Duodenal mucosa (tissue), 2 donors: ENCODE data around the gene KIAA0232.

Experiments
- H3K27ac ChIP-seq: one replicate; pipeline ENCODE4 v1.7.0; 2013; ENCODE audit warnings: low read depth, low read length
- H3K27me3 ChIP-seq, 2 donors: one replicate each; pipeline ENCODE4 v1.7.0; 2013; ENCODE audit warnings: low read length in 2 of 2, control low read depth in 1 of 2; ENCODE audit not compliant: insufficient read depth in 2 of 2, control insufficient read depth in 1 of 2
- H3K36me3 ChIP-seq, 2 donors: one replicate each; pipeline ENCODE4 v1.7.0; 2013; ENCODE audit warnings: low read length in 2 of 2, control low read depth in 1 of 2; ENCODE audit not compliant: insufficient read depth in 2 of 2, control insufficient read depth in 1 of 2
- H3K4me1 ChIP-seq, 2 donors: one replicate each; pipeline ENCODE4 v1.7.0; 2013; ENCODE audit warnings: low read length in 2 of 2, control low read depth in 1 of 2; ENCODE audit not compliant: insufficient read depth in 2 of 2, control insufficient read depth in 1 of 2
- H3K4me3 ChIP-seq, 2 donors: one replicate each; pipeline ENCODE4 v1.7.0; 2013; ENCODE audit warnings: low read length in 2 of 2, low read depth in 1 of 2
- H3K9ac ChIP-seq, 2 donors: one replicate each; pipeline ENCODE4 v1.7.0; 2013; ENCODE audit warnings: low read length in 2 of 2, low read depth in 1 of 2
- H3K9me3 ChIP-seq, 2 donors: one replicate each; pipeline ENCODE4 v1.7.0; 2013; ENCODE audit warnings: low read length in 2 of 2, control low read depth in 1 of 2; ENCODE audit not compliant: control insufficient read depth in 1 of 2

Gene KIAA0232

DNA sequence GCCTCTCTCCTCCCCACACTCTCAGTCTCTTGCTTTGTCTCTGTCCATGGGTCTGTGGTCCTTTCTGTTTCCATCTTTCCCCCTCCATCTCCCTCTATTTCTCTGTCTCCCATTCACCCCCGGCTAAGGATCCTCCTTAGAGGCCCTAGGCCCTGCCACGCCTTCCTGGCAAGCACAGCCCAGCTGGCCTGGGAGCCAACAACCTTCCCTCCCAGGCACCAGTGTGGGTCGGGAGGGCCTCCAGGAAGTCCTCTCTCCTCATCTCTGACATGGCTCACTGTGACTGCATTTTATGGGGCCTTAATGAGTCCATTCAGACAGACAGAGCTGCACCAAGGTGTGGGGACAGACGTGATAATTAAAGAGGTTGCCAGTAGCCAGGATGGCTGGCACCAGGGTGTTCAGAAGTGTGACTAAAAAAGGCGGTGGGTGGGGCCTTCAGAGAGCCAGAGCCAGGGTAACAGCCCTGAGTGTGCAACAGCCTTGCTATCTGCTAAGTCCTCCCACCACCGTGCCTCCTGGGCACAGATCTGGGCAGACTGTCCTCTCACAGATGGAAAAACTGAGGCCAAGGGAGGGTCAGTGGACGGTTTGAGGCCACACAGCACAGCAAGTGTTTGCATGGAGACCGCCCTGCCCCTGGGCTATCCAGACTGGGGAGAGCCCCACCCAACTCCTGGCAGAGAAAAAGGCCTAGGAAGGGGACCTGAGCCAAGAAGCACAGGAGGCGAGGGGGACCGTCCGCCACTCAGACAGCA lies 35.1 kb upstream of the KIAA0232 start:
- H3K27me3 ChIP-seq, result no peaks in the 10 kb centered on the region
- no peaks in the 10 kb centered on the region for H3K36me3 ChIP-seq
- H3K9me3 ChIP-seq, result no peaks in the 10 kb centered on the region
- peaks cover 52 to 58% of the 10 kb centered on the region in 2 donors for H3K4me1 ChIP-seq
- peak overlapping the region; percentile 48 to 57 for H3K9ac ChIP-seq
- H3K27ac ChIP-seq, result peak overlapping the region; percentile 76
- H3K4me3 ChIP-seq, result peak overlapping the region in 1 of 2 donors; percentile 20

DNA sequence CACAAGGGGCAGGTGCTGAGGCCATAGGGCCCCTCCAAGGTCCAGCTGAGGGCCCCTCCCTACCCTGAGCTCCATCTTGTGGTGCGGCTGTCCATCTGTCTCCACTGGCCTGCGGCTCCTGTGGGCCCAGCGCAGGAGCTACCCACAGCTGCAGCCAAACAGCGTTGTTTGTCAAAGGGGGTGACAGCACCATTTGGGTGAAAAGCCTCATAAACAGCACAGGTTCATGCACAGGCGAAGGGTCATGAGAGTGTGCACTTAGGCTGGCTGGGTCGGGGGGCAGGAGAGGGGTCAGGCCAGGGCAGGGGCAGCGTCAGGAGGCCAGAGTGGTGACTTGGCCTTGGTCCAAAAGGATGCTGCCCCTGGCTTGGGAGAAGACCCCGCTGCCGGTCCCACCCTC lies 34.2 kb upstream of the KIAA0232 start:
- Histone ChIP-seq H3K9me3 (no peaks in the 10 kb centered on the region), H3K27me3 (no peaks in the 10 kb centered on the region), H3K36me3 (no peaks in the 10 kb centered on the region), H3K27ac (peak overlapping the region; percentile 76), H3K9ac (peak overlapping the region; percentile 48 to 57), H3K4me3 (peak overlapping the region in 1 of 2 donors; percentile 20), H3K4me1 (peaks cover 58 to 66% of the 10 kb centered on the region in 2 donors)

DNA sequence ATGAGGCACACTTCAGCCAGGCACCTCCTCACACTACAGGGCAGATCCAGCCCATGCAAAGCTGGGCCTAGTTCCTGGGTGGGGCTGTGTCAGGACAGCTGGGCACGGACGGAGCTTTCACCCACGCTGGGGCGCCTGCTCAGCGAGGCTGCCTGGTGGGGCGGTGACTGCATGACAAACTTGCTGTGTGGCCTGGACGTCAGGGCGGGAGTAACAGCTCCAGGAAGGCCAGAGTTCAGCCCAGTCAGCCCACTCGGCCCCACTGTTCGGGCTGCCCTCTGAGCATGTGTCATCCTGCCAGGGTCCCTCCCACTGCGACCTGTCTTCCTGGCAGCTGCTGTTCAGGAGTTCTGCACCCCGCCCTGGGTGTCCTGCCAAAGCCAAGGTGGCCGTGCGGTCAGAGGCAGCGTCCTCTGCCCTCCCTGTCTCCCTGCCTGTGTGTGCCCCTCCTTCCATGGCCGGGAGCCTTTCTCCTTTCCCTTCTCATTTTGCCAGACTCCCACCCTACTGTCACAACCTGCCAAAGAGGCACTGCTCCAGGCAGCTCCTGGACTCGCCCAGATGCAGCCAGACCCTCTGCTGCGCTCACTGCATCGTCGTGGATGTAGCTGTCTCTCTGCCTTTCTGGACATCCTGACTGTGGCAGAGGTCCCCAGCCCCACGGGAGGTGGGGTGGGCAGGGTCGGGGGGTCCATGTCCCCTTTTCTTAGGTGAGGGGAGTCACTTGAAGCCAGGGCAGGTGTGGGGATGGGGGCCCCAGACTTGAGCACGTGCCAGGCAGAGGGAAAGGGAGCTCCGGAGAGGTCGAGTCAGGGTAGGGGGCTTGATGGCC lies 33.0 kb upstream of the KIAA0232 start:
- no peaks in the 10 kb centered on the region for H3K36me3 ChIP-seq
- H3K4me1 ChIP-seq, result peaks cover 59 to 67% of the 10 kb centered on the region in 2 donors
- no peaks in the 10 kb centered on the region for H3K9me3 ChIP-seq
- H3K9ac ChIP-seq, result peak overlapping the region; percentile 55 to 77
- no peaks in the 10 kb centered on the region for H3K27me3 ChIP-seq
- H3K27ac ChIP-seq, result peak overlapping the region; percentile 82
- H3K4me3 ChIP-seq, result peak overlapping the region; percentile 48 to 49

GRCh38 chr4:6750286-6751221 lies 32.0 kb upstream of the KIAA0232 start:
- Histone ChIP-seq H3K9ac (peak overlapping the region; percentile 55 to 77), H3K27ac (no peak overlapping the region), H3K27me3 (no peaks in the 10 kb centered on the region), H3K4me1 (peaks cover 59 to 67% of the 10 kb centered on the region in 2 donors), H3K9me3 (no peaks in the 10 kb centered on the region), H3K36me3 (no peaks in the 10 kb centered on the region), H3K4me3 (no peak overlapping the region)

DNA sequence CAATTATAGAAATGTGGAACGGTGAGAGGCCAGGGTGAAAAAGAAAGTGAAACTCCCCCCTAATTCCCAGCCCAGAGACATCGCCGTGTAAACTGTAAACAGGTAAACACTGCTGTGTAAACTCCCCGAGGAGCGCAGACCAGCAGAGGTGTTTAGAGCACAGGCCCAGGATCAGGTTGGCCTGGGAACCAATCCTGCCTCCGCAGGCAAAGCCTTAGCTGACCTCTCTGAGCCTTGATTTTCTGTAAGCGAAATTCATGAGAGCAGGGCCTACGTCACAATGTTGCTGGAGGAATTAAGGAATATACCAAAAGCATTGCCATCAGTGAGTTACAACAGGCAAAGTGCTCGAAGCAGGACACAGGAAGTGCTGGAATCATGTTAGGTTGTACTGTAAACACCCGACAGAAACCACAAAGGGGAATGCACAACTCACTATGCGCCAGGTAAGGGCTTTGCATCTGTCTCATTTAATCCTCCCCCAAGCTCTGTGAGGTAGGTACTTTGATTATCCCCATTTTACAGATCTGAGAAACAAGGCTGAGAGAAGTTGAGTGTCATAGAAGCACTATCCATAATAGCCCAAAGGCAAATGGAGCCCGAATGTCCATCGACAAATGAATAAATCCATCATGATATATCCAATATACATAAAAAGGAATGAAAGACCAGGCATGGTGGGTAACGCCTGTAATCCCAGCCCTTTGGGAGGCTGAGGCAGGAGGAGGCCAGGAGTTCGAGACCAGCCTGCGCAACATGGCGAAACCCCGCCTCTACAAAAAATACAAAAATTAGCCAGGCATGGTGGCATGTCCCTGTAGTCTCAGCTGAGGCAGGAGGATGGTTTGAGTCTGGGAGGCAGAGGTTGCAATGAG lies 30.7 kb upstream of the KIAA0232 start:
- Histone ChIP-seq H3K9ac (no peak overlapping the region), H3K9me3 (no peaks in the 10 kb centered on the region), H3K4me1 (peaks cover 58 to 64% of the 10 kb centered on the region in 2 donors), H3K27ac (no peak overlapping the region), H3K36me3 (no peaks in the 10 kb centered on the region), H3K27me3 (no peaks in the 10 kb centered on the region), H3K4me3 (peak overlapping the region; percentile 24 to 42)

GRCh38 chr4:6752486-6752829 lies 30.1 kb upstream of the KIAA0232 start:
- Histone ChIP-seq H3K9ac (no peak overlapping the region), H3K36me3 (no peaks in the 10 kb centered on the region), H3K4me1 (peaks cover 53 to 58% of the 10 kb centered on the region in 2 donors), H3K27me3 (no peaks in the 10 kb centered on the region), H3K4me3 (no peak overlapping the region), H3K27ac (no peak overlapping the region), H3K9me3 (no peaks in the 10 kb centered on the region)

GRCh38 chr4:6753103-6753560 lies 29.4 kb upstream of the KIAA0232 start:
- no peaks in the 10 kb centered on the region for H3K9me3 ChIP-seq

DNA sequence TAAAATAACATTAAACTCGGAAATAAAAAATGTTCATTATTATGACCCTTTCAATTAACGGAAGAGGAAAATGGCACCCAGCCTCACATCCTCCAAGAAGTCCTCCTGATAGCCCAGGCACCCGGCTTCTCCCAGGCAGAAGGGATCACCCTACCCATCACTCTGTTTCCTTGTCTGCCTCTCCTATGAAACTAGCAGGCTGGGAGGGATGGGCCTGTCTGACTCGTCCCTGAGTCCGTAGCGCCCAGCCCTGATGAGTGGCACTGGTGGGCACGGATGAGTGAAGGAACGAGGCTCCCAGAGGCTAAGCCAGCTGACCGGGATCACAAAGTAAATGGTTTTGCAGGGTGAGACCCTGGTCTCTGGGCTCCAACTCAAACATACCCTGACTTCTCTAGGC lies 28.6 kb upstream of the KIAA0232 start:
- Histone ChIP-seq H3K9me3 (no peaks in the 10 kb centered on the region), H3K36me3 (no peaks in the 10 kb centered on the region), H3K27ac (no peak overlapping the region), H3K9ac (no peak overlapping the region), H3K4me3 (no peak overlapping the region), H3K4me1 (peaks cover 38 to 44% of the 10 kb centered on the region in 2 donors), H3K27me3 (no peaks in the 10 kb centered on the region)

More at GRCh38 chr4:6753103-6753560, 29.4 kb upstream of the KIAA0232 start:
- Histone ChIP-seq H3K4me1 (peaks cover 46 to 51% of the 10 kb centered on the region in 2 donors), H3K36me3 (no peaks in the 10 kb centered on the region), H3K9ac (no peak overlapping the region), H3K27me3 (no peaks in the 10 kb centered on the region), H3K4me3 (no peak overlapping the region), H3K27ac (no peak overlapping the region)

DNA sequence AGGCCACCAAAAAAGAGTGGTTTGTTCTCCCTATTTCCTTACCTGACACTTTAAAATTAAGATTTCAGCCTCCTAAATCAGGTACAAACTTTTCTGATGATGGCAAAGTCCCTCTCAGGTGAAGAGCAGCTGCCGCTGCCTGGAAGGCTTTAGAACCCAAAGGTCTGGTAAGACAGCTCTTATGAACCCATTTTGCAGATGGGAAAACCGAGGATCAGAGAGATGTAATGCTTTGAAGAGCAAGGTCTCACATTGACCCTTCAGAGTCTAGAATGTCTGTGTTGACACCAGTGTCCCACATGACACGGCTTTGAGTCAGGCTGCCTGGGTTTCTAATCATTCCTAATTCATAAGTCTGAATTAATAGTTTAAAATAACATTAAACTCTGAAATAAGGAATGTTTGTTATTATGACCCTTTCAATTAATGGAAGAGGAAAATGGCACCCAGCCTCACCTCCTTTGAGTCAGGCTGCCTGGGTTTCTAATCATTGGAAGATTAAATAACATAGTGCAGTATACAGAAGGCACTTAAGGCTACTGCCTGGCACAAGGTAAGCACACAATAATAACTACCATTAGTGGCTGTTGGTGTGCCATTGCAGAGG lies 27.9 kb upstream of the KIAA0232 start:
- H3K4me1 ChIP-seq, result peaks cover 34 to 37% of the 10 kb centered on the region in 2 donors
- H3K27me3 ChIP-seq, result no peaks in the 10 kb centered on the region
- H3K9ac ChIP-seq, result no peak overlapping the region
- H3K4me3 ChIP-seq, result no peak overlapping the region
- H3K9me3 ChIP-seq, result no peaks in the 10 kb centered on the region
- H3K36me3 ChIP-seq, result no peaks in the 10 kb centered on the region
- no peak overlapping the region for H3K27ac ChIP-seq
